HG03135 (cell line): Measurements from ENCODE around the gene CDH23.

Experiments
- ATAC-seq: cut with Tn5 transposase; IDR thresholded peaks from one replicate; pipeline ENCODE4 v1.9.1; 2021; ENCODE audit warnings: mild to moderate bottlenecking, moderate library complexity; ENCODE audit not compliant: unreplicated experiment

Gene CDH23

DNA sequence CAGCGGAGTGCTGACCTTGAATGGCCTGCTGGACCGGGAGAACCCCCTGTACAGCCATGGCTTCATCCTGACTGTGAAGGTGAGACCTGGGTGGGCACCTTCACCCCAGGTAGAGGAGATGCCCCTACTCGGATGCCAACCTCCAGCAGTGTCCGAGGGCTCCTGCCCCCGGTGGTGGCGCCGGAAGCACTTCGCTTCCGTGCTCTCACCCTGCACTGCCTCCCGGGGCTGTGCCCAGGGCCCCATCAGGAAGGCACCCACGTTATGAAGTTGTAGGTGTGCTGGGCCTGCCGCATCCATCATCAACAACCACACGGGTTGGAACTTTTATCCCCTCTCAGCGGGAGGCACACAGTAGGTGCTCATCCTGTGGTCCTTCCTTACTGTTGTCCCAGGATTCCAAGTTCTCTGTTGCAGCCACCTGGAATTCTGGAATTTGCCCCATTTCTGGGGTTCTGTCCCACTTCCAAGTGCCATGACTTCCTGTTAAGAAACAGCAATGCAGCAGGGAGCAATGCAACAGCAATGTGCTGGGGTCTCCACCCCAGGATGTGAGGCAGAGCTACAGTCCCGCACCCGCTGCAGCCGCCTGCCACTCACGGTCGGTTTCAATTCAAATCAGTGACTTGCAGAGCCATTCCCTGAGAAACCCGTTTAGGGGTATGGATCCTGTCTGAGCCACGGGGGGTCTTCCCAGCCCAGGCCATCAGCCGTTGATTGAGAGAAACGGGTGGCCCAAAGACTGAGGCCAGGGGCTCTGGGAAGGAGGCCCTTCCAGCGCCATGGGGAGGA, 219.0 kb downstream of the CDH23 start:
- ATAC-seq, result no peak

DNA sequence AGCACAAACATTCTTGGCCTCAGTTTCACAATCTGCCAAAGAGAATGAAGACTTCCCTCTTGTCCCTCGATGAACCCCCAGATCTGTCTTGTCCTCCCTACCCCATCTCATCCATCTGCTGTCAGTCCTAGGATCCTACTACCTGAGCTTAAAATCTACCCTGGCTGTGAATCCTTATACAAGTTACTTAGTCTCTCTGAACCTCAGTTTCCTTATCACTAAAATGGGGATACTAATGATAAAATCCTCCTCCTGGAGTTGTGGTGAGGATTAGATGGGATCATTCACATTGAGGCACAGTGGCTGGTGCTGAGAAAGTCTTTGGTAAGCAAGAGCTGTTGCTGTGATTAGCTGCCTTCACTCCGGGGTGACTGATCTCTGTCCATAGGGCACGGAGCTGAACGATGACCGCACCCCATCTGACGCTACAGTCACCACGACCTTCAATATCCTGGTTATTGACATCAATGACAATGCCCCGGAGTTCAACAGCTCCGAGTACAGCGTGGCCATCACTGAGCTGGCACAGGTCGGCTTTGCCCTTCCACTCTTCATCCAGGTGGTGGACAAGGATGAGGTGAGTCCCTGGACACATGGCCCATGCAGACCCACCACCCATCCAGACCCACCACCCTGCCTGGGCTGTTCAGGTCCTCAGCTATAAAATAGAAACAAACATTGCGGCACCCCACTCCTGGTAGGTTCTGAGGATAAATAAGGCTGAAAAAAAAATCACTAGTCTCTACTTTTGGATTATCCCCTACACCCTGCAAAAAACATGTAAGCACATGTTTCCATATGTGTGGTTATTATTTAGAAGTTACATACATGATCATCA, 220.3 kb downstream of the CDH23 start:
- ATAC-seq, result no peak

DNA sequence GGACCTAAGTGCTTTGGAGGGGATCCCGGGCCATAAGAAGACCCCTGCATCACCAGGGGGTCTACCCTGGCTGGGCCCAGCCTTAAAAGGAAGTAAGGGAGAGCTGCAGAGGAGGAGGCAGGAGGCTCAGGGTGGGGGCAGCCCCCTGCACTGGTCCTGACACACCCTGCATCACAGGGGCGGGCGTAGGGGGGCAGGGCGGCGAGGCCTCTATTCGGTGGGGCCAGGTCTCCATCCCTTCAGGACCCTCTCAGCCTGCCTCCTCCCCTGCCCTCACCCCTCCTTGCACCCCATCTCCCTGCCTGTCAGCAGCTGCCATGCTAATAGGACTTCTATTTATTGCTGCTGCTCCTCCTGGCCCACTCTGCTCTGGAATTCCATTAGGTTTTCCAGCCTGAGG, 221.5 kb downstream of the CDH23 start:
- no peak for ATAC-seq

DNA sequence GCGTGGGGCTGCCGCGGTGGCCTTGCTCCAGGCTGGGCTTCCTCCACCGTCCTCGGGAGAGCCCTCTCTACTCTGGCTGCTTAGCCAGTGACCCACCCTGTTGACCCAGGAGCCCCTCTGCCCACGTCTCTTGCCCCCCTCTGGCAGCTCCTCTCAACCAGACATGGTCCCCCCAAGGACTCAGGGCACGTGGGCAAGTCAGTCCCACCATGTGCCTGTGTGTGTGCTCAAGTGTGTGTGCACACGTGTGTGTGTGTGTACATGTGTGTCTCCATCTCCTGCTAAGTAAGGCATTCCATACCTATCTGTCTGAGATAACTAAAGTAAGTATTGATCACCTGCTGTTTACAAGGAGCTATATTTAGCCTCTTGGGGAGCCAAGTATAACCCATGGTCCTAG, 221.9 kb downstream of the CDH23 start:
- no peak for ATAC-seq

DNA sequence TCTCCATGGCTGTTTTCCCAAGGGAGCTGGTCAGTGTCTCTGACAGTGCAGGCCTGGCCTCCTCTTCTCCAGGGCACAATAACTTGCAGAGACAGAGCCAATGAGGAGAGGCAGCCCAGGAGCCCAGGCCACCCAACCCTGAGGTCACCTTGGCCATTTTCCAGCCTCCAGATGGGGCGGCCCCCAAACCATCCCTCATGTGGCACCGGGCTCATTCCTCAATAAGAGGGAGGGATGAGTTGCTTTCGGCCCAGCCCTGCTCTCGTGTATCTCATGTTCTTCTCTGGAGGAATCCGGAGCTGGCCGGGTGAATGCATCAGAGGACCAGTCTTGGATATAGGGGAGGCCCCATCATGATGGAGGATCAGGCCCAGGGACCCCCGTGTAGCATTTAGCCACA, 223.9 kb downstream of the CDH23 start:
- no peak for ATAC-seq

DNA sequence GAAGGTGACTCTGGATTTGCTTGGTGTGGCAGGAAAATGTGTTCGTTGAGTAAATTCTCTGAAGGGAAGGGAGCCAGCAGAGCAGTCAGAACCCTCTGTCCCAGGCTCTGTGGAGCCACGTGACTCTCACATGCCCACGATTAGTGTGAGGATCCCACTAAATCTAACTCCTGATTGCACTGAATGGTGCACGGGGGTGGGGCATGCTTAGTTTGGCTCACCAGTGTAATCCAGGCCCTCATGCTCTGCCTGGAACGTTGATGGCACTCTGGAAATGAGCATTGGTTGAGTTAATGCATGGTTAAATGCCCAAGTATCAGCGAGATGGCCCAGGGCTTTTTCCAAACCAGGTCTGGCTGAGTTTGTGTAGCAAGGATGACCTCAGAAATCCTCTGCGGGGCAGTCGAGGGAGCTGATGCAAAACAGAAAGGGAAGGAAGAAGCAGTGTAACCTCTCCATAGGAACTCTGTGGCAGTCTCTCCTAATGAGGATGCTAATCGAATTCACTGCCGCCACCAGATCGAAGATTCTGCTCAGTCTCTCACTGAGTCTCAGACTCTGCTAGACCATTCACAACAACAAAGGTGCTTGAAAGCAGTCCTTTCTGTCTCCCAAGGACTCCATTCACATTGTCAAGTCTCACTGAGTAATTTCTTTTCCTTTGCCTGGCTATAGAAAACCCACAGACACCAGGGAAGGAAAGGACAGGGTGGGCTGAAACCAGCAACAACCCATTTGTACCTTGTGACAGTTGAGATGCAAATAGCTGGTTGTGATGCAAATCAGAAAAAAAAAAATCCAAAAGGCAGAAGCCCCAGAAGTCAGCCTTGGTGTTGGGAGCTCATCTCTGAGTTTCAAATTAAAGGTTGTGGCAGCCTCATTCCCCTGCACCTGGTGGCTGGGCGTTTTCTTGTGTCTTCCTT, 224.8 kb downstream of the CDH23 start:
- ATAC-seq, result no peak

DNA sequence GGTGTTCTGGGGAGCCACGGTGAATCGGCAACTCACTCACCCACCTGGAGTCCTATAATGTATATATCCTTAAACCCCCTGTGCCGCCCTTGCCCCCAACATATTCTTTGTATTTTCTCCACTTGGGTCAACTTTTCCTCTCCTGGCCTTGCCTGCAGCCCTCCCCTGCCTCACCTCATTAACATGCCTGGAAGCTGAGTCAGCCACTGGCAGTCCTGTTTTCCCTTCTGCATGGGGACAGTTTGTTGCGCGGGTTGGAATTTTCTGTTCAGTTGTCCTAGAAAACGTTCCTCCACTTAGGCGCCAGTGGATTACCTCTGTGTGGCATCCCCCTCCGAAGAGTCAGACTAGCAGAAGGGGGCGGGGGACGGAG, 225.4 kb downstream of the CDH23 start:
- no peak for ATAC-seq

DNA sequence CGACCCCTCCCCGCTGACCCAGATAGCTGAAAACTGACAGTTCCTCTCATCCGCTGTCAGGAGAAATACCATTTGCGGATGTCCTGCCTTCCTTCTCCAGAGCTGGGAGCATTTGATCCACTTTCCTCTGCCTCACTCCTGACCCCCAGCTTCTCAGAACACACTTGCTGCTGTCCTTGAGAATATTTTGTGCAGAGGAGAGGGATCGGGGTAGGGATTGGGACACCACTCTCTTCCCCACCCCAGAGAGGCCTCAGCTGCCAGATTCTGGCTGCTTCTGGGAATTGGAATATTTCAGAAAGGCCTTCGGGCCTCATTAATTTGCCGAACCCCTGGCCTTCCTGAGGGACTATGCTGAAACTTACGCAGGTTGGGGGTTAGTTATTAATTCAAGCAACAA, 225.9 kb downstream of the CDH23 start:
- no peak for ATAC-seq

DNA sequence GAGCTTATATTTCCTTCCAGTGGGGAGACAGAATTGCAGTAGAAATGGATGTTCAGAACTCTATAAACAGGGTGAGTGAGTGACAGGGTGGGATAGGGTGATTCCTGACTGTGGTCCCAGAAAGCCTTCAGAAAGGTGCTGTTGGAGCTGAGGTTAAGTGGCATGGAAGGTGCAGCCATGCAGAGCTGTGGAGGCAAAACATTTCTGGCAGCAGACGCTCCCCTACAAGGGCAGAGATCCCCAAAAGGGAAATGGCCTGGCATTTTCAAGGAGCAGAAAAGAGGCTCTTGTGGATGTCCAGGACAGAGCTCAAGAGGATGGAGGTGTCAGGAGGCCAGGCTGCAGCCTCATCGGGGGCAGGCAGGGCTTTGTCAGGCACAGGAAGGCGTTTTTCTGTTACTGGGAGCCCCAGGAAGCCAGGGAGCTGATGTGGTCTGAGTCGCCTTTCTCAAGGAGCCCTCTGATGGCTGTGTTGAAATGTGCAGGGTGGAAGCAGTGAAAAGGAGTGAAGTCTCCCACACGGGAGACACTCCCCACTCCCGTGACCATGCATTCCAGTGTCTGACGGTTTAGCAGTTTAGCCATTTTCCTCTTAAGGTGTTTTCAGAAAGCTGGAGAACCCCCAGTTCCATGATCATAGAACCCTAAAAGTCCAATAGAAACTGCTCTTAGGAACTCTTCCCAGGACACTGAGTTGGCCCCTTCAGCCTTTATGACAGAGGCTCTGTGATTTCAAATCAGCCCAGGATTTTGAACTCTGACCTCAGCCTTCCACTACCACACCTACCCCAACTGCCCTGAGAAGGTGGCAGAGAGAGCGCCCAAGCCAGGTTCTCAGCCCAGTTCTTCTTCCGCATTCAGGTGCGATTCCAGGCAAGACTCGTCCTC, 226.6 kb downstream of the CDH23 start:
- ATAC-seq, result no peak

DNA sequence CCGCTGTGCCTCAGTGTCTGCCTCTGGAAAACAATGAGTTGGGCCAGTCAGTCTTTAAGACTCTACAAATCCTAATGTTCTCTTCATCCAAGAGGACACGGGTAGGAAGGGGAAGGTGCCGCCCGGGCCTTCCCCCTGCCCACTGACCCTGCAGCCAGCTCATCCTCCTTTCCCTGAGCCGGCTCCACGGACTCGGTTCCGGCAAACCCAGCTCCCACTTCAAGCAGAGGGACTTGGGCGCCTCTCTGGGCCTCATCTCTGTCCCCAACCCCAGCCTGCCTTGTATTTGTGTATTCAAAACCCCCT, 227.2 kb downstream of the CDH23 start:
- no peak for ATAC-seq

DNA sequence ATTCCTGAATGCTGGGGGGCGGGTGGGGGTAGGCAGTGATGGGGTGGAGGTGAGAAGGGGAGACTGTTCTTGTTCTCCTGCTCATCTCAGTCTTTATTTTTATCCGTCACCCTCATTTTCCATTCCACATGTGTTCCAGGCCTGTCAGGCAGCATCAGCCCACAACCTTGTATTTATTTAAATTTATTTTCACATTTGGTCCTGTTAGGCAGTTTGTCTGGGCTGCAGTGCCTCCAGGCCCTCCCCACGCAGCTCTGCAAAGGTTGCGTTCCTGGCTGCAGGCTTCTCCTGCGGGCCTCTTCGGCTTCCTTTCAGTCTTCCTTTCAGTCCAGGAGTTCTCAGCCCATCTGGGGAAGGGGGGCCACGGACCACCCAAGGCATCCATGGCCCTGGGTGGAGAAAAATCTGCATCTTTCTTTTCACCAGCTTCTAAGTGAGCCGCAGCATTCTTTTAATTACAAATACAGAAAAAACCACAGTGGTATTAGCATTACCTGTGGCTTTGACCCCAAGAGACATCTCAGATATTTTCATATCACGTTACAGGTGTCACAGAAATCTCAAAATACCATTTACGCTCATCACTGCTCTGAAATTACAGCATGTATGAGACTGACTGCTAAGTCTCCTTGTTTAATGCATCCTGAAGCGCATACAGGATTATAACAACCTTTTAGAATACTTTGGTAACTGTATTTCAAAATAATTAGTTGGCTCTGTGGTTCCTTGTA, 228.9 kb downstream of the CDH23 start:
- no peak for ATAC-seq

DNA sequence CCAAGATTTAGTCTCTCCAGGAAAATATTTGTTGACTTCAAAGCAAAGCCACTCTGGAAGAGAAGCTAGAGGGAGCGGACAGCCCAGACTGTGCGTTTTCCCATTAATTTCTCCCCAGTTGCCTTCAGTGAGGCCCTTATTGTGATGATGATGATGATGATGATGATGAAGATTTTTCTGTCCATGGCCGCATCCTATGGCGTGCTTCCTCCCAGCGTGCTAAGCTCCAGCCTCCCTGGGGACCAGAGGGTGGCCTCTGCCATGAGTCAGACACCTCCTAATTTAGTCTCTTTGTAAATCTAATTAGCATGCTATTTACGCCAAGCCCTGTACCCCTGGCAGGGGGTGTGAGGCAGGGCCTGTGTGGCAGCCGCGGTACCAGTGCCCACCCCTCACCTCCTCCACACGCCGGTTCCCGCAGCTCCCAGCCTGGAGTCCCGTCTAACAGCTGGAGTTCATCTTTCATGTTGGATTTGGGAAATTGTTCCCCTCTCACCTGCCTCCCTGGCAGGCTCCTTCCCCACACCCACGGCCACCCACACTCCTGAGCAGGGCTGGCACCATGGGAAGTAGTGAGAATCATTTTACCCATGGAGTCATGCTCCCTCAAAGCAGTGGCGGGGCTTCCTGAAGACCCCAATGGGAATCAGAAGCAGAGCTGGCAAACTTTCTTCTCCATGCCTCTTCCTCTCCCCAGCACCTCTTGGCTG, 230.7 kb downstream of the CDH23 start:
- ATAC-seq, result no peak

DNA sequence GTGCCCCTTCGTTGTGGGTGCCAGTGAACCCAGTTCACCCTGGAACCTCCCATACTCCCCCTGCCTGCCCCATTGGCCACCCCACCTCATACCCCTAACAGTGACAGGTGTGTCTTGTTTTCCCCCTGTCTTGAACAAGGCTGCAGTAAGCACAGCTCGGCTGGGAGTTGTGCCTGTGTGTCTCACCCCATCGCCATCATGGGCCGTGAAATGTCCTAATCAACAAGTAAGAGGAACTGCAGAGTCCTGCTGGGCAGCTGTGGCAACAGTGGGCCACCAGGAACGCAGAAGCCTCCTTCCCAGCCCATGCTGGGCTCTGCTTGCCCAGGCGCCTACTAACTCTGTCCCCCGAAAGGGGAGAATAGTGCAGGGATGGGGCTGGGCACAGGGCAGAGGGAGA, 231.2 kb downstream of the CDH23 start:
- no peak for ATAC-seq

DNA sequence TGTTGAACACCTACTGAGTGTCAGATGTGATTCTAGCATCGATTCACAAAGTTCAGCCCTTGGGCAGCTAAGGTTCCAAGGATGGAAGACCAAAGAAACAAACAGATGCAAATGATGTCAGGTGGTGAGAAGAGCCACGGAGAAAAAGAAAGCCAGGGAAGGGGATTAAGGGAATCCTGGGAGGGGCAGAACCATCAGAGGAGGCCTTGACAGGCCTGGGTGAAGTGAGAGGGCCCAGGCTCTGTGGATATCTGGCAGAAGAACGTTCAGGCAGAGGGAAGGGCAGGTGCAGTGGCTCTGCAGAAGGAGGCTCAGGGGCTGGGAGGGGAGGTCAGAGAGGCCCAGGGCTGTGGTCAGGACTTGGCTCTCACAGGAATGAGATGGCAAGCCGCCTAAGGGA, 232.4 kb downstream of the CDH23 start:
- ATAC-seq, result no peak

DNA sequence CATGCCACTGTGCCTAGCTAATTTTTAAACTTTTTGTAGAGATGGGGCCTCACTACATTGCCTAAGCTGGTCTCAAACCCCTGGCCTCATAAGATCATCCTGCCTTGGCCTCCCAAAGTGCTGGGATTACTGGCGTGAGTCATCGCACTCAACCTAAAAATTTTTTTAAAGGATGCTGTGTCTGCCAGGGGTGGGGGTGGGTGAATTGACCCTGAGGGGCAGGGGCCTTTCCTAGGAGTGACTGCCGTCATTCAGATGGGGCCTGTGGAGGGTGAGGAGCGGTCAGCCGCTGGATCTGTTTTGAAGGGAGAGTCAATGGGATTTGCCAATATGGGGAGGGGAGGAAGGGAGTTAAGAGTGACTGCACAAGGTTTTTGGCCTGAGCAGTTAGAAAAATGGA, 233.4 kb downstream of the CDH23 start:
- no peak for ATAC-seq

DNA sequence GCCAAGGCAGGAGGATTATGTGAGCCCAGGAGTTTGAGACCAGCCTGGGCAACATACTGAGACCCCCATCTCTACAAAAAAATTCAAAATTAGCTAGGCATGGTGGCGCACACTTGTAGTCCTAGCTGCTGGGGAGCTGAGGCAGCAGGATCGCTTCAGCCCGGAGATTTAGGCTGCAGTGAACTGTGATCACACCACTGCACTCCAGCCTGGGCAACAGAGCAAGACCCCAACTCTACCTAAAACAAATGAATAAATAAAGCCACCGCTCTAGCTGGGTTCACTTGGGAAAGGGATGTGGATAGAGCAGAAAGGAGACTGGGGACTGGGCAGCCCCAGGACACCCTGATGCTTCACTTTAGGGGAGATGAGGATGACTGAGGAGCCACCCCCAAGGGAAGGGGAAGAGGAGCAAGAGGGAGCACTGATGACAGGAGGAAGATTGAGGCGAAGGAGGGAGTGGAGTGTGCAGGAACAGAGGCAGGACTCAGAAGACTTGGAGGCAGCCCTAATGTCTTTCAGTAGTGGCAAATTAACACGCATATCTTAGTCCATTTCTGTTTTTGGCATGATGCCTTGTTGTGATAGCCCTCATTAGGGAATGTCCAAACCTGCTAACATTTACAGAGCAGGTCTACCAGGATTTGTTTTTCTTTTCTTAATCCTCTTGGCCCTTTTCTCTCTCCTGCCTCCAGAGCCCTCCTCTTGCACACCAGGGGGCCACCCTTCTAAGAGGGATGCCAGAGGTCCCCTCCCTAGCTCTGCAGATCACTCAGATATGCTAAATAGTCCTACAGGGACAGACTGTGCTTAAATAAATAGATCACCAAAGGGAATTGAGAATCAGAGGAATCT, 234.5 kb downstream of the CDH23 start:
- ATAC-seq, result no peak

DNA sequence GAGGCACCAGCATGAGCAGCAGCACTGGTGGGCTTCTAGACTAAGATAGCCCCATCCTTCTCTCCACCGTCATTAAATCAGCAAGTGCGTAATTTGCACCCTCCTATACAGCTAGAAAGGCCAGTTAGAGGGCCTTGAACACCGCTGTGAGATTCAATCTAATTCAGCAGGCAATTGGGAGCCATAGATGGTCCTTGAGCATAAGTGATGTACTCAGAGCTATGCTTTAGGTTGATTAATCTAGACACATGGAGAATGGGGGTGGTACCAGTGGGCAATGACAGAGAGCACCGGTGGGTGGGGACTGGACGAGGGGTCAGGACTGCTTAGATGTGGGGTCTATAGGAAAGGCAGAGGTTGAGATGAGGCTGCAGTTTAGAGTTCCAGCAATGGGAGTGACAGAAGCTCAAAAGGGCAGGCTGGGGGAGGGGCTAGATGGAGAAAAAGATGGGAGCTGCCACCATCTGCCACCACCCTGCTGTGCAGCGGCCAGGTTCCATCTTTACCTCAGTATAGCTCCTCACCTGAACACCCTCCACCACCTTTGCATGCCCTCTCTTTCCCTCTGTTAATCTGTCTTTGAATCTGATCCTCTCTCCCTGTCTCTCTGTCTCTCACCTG, 235.6 kb downstream of the CDH23 start:
- ATAC-seq, result no peak
